COLO668 (cell line): Measurements from ENCODE around the gene LGALS9.
"Not testable (repeated sequence)": the region's sequence is repeated elsewhere in the genome, so short reads cannot be mapped to it uniquely, and the experiment has no call there.

Experiments
- DNase-seq: peaks from one replicate; lab custom pipeline; 2025; ENCODE audit not compliant: unreplicated experiment; lab: John Stamatoyannopoulos, UW

Gene LGALS9

DNA sequence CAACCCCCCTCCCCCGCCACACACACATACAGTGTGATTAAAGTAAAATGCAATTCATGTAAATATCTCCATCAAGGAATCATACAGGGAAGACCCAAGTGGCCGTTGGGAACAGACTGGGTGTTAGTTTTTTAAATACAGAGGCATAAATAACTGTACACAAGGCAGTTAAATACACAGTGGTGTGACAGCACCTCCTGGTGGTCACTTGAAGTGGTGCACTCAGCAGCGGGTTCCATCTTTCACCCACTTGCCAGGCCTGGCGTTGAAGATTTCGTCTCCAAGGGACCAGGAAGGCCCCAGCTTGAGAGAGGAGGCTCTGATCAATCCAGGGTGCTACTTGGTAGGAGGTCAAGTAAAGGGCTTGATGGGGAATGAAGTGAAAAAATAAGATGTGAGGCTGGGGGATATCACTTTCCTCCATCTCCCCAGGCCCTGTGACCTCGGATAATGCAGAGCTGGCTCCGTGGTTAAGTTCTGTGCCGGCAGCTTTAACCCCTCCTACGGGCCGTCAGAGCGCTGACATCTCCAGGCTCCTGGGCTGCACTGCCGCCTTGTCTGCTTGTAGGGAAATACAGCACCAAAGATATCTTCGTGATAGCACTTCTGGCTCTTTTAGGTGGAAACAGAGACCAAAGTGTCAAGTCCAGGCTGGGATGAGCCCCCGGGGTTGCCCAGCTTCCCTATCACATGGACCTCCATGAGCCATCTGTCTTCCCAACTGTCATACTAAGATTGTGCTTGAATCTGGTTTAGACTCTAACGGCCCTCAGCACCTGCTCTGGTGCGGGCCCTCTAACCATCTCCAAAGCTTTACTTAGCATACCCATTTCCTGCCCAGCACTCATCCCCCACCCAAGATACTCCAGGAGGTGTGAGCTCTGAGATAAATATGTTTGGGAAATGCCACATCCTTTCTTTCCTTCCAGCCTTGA, 20.7 kb downstream of the LGALS9 start:
- DNase-seq, result peak; percentile 14

DNA sequence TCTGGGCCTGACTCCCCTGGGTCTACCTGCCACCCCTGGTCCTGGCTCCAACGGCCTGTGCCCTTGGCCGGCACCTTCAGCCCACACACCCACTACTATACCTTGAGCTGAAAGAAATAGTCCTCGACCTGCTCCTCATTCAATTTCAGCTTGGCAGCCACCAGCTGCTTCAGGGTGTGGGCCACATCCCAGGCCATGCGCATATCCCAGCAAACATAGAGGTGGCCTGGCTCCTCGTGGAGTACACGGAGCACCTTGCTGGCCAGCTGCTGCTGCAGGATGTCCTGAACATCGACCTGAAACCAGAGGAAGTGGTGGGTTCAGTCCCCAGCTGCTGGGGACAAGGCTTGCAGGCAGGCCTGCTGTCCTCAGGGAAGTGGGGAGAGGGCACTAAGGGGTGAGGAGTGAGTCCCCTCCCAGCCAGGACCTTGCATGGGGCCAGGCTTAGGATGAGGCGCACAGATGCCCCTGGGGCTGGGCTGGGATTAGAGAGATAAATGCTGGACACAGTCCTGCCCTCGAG, 22.5 kb downstream of the LGALS9 start:
- DNase-seq, result not testable (repeated sequence)

DNA sequence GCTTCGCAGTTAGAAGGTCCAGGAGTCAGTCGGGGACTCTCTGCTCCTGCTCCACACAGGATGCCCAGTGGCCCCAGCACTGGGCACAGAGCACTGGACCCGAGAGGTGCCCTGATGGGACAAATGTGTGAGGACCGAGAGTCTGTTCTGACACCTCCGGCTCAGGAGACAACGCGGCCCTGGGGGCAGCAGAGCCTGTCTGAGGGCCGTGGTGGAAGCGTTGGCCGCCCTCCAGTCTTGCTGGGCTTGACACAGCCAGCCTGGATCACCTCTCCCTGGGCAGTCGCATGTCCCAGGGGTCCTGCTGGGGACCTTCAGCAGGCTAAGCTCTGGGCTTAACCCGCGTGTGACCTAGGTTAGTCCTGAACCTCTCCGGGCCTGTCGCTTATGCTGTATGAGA, 23.1 kb downstream of the LGALS9 start:
- no peak for DNase-seq

DNA sequence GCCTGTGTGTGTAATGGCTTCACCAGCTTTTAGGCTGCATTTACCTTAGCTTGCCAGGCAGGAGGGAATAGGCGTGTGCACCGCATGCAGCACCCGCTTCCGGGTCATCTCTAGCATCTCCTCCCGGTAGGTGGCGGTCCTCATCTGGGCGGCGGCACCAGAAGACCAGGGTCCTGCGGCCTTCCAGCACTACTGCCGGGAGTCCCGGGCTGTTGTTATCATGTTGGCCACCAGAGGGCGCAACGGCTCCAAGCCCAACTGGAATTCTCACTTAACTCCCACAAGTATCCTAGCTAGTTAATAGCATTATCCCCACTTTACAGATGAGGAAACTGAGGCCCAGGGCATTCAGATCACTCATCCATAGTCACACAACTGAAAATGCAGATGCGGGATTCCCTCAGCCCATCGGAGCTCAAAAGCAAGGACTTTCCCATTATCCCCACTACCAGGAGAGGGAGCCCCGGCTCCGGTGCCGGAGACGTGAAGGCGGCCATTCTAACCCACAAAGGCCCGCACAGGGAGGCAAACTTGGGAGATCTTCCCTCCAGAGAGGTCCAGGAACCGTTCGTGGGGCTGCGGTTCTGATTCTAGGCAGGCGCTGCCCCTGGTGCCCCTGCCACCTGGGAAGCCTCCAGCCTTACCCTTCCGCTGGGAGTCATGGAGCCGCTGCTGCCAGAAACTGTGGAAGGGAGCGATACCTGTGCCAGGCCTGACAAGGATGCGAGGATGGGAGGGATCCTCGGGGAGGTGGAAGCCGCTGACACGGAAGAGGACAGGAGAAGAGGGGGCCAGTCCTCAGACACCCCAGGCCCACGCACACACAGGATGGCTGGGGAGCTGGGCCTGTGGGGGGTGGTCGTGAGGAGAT, 23.9 kb downstream of the LGALS9 start:
- DNase-seq, result peak; percentile 60

DNA sequence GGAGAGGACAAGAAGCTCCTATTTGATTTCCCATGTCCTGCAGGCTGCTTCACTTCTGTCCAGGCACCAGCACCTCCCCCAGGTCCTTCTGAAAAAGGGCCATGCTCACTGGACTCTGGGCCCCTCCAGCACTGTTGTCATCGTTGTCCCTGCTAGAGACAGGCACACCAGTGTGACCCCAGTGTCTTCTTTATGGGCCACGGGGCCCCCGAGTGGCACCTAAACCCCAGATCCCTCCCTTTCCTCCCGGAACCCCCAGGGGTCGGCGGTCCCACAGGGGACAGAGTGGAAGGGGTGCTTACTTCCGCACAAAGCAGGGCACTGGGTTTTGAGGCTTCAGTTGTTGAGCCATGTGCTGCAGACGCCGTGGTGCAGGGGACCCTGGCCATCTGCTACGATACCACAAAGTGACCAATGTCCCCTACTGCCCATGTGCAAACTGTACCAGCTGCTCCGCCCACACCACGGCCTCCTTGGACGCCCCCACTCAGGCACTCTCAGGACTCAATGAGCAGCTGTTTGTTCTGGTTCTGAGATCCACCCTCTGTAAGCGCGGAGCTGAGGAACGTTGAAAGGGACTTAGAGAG, 24.6 kb downstream of the LGALS9 start:
- not testable (repeated sequence) for DNase-seq

DNA sequence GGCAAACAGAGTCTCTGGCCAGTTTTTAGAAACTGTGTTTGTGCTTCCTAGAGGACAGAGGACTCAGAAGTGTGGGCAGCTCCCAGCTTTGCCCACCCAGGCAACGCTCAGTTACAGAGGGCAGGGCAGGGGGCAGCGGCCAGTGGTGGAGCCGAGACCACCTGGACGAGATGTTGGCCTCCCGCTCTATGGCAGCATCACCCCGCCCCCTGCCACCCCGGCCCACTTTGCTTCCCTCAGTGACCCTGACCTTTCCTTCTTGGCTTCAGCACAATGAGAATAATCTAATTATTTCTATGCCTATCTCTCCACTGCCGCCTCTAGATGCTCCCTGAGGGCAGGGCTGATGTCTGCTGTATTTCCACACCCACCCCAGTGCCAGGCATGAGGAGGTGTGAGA, 25.6 kb downstream of the LGALS9 start:
- not testable (repeated sequence) for DNase-seq

DNA sequence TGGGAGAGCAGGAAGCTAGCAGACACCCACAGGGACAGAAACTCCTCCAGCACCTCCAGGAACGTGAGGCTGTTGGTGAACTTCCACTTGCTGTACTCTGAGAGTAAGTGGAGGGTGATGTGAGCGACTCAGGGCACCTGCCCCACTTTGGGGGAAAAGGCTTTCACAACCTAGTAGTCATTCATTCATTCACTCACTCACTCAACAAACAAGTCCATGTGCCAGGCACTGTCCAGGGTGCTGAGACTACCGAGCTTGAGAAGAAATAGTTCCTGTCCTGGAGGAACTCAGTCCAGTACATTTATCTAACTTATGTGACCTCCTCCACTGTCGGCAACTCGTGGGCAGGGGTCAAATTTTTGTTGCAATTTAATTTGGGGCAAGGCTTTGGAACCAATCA, 26.6 kb downstream of the LGALS9 start:
- DNase-seq, result no peak

DNA sequence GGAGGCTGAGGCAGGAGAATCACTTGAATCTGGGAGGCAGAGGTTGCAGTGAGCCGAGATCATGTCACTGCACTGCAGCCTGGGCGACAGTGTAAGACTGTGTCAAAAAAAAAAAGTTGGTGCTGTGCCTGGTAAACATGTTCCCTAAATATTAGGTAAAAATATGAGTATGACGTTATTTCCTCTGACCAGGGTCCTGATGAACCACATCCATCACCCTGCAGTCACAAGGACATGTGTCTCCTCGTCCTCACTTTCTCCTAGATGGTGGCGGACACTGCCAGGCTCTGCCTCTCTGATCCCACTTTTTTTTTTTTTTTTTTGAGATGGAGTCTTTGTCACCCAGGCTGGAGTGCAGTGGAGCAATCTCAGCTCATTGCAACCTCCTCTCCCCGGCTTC, 28.7 kb downstream of the LGALS9 start:
- no peak for DNase-seq

DNA sequence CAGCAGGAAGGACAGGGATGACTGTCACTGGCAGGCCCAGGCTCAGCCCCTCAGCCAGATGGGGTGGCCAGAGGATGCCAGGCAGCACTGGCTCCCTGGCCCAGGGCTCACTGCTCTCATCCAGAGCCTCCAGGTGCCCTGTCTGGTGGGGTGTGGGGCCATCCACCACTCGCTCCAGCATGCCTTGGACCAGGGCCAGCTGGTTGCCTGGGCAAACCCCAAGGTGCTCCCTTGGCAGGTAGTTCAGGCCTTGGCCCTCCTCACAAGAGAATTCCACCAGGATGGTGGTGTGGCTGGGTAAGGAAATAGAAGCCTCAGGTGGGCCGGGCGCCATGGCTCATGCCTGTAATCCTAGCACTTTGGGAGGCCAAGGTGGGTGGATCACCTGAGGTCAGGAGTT, 29.4 kb downstream of the LGALS9 start:
- no peak for DNase-seq

DNA sequence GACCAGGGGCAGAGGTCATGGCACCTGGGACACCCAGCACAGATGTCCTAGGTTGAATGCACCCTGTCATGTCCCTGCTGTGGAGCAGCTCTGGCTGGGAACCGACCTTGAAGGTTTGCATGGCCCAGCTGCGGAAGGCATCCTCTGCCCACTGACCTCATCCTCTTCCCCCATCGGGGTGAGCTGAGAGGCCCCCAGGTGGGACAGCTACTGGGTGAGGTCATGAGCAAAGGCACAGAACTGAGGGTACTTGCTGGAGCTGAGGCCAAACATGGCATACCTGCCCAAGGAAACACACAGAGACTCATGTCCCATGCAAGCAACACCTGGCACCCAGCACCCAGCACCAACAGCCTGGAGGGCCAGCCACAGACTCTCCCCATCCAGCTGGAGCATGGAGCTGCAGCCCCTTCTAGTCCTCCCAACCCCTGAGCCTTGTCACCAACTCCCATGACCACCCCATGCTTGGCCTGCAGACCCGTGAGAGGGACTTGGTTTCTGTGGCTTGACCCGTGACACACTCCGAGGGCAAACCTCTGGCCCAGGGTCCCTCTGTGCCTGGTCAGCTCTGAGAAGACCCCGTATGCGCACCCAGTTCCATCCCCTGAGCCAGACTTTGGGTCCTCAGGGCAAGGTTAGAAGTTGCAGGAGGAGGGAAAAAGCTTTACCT, 33.1 kb downstream of the LGALS9 start:
- DNase-seq, result no peak

DNA sequence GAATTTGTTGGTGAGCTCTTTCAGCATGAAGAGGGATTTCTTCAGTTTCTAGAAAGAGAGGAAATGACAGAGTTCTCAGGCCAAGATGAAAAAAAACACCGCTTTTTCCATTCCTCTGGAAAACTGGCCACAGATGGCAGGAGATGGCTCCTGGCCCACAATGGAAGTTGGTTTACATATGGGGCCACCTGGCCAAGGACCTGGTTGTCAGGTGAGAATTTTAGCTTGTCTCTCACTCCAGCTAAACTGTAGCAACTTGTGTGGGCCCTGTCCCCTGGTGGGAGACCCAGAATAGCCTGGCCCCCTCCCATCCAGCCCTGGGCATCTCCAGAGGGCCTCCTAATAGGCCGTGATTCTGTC, 33.6 kb downstream of the LGALS9 start:
- no peak for DNase-seq

DNA sequence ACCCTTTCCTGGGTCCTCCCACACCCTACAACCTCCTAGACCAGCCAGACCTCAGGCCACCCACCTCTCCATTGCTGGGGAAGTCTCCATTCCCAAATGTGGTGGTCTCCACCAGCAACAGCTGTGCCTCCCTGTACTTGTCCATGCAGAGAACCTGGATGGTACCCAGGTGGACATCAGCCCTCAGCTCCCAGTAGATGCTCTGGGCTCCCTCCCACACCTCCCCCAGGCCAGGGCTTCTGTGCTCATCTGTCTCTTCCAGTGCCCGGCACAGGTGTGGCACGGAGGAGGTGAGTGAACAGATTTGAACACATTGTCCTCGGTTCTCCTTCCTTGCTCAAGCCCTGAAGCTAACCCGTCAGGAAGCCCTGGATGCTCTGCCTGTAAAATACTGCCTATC, 34.6 kb downstream of the LGALS9 start:
- DNase-seq, result no peak

DNA sequence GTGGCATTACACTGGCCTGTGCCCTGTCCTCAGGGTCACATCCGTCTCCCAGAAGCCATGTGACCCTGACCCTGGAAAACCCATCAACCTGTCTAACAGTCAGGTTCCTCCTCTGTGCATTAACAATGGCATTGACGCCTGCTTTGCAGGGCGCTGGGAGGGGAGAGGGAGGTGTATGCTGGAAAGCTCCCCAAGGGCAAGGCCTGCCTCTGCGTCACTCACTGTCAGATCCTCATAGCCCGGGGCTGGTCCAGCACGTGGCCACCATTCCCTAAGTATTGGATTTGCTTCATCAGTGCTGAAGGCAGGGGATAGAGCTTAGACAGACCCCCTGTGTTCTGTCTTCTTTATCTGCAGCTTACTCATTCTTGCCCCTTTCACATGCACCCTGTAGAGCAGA, 35.3 kb downstream of the LGALS9 start:
- DNase-seq, result not testable (repeated sequence)

DNA sequence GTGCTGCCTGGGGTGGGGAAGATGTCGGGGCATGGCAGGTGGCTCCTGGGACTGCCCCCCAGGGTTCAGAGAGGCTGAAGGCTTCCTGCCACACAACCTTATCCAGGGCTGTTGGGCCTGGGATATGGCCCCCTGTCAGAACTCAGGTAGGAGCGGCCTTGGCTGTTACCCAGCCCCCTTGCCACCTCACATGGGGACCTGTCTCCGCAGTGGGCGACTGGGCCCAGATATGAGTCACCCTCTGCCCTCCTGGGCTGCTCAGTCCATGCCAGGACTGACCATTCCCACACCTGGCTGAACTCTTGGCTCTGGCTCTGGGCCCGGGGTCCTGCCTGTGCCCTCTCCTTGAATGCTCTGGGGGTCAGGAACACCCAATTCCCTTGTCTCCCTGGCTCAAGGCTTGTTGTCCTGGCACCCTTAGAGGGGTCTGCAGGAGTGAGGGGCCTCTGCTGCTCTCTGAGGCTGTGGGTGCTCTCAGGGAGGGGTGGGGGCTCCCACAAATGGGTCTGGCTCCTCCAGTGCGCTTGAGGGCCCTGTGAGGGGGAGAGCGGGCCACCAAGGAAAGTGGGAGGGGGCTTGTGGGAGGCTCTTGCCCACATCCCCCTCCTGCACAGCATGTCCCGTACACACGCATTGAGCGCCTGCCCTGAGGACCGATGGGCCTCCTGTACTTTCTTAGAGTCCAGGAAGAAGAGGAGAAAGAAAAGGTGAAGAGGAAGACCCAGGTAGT, 36.0 kb downstream of the LGALS9 start:
- no peak for DNase-seq

DNA sequence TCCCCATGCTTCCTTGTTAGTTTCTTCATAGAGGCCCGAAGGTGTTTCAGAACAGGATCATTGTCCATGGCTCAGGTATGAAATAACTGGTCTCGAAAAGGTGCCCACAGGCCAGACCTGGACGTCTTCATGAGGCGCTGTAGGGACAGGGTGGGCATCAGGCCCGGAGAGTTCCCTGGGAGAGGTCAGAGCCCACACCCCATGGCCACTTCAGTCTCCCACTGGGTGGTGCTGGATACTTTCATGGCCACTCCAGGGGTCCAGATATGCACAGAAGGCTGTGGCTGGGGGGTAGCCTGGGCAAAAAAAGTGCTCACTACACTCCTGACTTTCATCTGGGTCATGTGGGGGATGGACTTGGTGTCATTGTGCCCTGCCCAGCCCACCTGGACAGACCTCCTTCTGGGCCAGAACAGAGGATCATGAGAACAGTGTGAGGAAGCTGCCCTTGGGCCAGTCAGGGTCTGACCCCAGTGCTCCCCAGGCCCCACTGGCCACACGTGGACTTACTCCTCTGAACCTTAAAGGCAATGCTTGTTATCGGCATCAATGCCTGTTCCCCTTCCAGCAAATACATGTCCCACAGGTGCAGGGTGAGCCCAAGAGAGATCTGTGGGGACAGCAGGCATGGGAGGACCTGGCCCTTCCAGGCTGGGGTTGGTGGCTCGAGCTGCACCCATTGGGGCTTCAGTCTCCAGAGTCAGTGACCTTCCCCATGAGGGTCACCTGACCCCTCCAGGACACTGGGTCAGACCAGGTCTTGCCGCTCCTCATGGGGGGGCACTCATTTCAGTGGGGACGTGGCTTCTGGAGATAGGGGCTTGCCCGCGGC, 36.9 kb downstream of the LGALS9 start:
- no peak for DNase-seq

DNA sequence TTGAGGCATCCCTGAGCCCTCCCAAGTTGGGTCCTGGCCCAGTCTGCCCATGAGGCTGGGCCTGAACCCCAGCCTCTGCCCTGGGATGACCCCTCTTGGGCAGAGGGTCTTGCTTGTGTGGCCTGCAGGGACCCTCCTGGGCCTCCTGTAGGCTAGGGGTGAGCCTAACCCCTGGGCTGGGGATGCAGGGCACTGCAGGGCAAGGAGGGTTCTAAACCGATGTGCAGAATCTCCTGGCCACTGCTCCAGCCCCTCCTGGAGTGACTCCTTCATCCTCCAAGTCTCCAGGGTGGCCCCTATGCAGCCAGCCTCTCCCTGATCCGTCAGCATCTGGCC, 37.5 kb downstream of the LGALS9 start:
- no peak for DNase-seq

DNA sequence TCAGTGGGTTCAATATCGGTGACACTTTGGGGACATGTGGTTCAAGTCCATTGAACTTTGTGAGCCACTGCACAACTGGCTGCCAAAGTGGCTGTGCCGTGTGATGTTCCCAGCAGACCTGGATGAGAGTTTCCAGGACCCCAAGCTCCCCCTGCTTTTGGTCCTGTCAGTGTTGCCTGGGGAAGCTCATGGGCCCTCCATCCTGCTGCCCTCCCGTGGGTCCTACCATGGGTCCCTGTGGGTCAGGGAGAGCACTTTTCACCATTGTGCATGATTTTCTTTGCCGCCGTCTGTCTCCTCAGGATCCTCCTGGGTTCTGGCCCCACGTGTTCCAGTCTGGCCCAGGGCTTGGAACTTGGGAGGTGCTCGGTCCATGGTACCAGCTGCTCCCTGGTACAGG, 38.1 kb downstream of the LGALS9 start:
- DNase-seq, result no peak

DNA sequence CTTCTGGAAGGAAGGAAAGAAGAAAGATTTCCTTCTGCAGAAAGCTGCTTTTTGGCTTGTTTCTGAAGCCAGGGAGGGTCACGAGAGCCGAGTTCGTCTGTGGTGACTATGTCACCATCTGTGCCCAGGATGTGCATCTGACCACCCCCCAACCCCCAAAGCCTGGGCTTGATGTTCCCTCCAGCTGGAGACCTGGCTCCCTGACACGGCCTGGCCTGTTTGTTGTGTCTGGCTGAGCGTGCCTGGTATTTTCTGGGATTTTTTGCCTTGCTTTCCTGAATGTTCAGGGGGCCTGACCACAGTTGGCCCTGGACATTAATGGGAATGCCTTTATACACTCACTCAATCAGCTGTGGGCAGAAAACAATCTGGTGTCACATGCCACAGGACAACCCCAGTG, 38.9 kb downstream of the LGALS9 start:
- DNase-seq, result no peak

DNA sequence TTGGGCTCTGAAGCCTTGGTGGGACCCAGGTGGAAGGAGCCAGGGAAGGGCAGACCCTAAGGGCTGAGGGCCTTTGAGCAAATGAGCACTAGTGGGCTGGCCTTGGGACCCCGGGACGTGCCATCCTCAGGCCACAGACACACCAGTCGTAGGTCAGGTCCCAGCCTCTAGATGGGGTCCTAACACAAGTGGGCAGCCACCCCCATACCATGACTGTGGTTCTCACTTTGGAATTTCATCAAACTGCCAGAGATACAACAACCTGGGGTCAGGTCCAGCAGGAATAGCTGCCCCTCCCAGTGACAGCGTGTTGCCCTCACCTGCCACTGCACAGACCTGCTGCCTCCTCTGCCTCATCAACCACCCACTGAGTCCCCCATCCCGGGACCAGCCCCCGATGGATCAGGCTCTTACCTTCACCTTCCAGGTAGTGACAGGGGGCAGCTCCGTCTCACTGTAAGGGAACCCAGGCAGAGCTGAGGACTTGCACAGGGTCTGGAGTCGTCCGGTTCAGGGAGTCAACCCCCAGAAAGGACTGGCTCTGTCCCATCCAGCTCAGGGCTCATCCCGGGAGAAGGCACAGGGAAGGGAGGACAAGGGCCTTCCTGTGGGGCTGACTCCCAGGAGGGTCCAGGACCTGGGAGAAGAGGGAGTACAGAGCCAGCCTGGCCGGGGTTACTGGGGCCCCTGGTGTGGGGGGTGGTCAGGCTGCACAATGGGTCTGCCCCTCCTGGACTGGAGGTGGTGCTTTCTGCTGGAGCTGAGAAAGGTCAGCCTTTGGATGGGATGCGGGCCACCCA, 40.0 kb downstream of the LGALS9 start:
- no peak for DNase-seq
